Umbilical cord (tissue), 2 donors: ENCODE data around the gene GALNT9. TPM values are rescaled to one million over a fixed set of nuclear protein-coding genes. Genes with fewer than 3 reads are reported as not detected.
"Not testable (repeated sequence)": the region's sequence is repeated elsewhere in the genome, so short reads cannot be mapped to it uniquely, and the experiment has no call there.

Experiments used
- DNase-seq: peaks from one replicate; pipeline ENCODE4 v3.0.0-alpha.2; 2015; ENCODE audit warnings: low spot score
- total RNA-seq: library from RNA; depleted of rRNA; stranded (reverse); fragments of >200 nt; gene quantifications from one replicate; pipeline ENCODE4 v1.2.3, GENCODE V29; 2014; ENCODE audit warnings: low replicate concordance; ENCODE audit not compliant: insufficient read depth

Gene GALNT9
- total RNA-seq, 1 donor from 2014 or later = 1.9 TPM

DNA sequence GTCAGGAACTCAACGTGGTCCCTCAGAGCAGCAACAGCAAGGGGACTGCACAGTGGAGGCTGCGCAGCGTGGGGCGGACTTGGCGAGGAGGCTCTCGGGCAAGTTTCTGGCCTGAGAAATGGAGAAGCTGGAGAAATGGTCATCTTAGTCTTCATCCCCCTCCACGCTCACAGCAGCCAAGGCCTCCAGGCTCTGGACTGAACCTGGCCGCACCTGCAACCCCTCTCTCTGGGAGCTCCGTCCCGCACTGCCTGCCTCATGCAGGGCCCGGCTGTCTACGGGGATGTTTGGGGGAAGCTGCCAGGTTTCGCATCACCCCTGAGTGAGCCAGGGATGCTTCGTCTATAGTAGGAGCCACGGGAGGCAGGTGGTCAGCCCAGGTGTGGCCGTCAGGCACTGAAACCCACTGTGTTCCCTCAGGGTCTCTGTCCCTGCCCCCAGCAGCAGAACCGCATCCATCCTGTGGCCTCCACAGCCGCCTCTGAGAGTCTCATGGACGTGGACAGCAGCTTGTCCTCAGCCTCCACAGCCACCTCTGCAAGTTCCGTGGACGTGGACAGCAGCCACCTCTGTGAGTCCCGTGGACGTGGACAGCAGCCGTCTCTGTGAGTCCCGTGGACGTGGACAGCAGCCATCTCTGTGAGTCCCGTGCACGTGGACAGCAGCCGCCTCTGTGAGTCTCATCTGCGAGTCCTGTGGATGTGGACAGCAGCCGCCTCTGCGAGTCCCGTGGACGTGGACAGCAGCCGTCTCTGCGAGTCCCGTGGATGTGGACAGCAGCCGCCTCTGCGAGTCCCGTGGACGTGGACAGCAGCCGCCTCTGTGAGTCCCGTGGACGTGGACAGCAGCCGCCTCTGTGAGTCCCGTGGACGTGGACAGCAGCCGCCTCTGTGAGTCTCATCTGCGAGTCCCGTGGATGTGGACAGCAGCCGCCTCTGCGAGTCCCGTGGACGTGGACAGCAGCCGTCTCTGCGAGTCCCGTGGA lies 29.1 kb upstream of the GALNT9 start:
- DNase-seq = not testable (repeated sequence)

DNA sequence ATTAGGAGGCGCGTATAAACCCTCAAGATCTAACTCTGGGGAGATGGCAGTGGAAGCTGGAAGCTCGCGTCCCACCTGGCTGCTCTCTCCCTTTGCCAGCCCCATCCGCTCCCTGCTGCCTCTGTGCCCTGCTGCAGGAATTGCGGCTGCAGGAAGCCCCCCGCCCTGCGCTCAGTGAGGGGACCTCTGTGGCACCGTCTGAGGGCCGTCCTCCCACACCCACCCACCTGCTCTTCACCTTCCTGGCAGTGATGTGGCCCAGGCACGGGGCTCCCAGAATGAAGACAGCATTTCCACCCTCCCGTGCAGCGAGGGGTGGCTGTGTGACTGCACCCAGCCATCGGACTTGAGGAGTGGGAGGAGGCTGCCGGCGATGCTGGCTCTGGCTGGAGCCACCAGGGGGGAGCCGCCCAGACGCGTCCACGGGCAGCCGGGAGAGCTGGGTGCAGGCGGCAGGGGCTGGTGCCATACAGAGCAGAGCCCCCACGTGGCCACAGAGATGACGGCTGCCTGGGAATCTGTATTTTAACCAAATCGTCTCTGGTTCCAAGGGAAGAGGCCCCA lies 28.3 kb upstream of the GALNT9 start:
- no peak for DNase-seq

DNA sequence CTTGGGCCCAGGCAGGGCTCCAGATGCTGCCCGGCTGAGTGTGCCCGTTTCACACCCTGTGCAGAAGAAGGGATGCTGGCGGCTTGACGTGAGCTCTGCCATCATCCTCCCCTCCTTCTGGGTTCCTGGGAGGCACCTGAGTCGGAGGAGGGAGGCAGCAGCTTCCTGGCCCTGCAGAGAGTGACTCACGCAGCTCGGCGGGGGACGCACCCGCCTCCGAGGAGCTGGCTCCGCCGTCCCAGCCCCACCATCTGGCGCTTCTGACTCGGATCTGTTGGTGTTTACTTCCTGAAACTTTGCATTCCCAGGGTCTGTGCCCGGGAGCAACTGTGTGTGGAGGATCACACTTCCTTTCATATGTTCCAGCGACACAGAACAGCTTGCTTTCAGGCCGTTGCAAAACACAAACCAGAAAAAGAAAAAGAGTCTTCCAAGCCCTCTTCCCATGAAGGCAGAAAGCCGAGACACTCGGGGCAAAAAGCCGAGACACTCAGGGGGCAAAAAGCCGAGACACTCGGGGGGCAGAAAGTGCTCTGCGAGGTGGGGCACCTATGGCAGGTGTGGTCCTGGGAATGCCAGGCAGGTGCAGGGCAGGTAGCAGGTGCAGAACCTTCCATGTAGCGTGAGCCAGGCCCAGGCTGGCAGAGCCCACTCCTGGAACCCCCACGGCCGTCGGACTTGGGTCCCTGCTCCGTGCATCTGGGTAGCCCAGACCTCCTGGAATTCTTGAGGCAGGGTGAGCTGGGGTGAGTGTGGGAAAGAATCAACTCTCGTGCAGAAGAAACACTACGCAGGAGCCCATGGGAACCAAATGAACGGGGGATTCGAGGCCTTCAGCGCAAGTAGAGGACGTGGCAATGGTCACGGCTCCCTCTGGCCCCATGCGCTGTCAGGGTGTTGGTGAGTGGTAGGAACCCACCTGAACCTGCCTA lies 27.6 kb upstream of the GALNT9 start:
- DNase-seq = peak; percentile 73

DNA sequence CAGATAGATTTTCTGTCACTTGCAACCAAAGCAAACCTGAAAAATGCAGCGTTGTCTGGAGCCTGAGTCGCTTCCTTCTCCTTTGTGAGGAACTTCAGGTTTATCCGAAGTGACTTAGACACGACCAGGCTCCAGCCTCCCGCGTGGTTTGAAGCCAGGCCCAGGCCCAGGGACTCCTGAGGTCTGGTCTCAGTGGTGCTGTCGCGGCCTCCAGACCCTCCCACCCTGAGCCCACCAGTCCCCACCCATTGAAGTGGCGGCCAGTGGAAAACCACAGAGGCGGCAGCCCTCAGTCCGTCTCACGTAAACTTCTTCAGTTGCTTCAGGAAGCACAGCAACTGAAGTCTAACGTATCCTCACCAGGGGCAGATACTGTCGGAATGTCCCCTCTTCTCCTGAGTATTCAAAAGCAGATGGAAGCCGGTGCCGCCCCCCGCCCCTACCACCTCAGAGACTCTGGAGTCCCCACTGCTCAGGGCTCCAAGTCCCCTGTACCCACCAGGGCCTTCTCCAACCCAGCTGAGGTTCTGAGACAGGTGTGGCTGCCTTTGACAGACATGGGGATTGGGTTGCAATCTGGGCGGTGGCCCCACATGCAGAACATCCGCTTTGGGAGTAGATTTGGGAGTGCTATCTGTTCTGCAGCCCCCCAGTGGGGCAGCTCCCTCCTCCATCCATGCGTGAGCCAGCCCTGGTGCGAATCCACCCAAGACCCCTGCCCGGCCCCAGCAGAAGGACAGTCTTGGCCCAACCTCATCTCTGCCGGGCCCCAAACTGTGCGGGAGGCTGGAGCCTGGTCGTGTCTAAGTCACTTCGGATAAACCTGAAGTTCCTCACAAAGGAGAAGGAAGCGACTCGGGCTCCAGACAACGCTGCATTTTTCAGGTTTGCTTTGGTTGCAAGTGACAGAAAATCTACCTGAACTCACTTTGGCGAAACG lies 26.6 kb upstream of the GALNT9 start:
- DNase-seq = no peak

DNA sequence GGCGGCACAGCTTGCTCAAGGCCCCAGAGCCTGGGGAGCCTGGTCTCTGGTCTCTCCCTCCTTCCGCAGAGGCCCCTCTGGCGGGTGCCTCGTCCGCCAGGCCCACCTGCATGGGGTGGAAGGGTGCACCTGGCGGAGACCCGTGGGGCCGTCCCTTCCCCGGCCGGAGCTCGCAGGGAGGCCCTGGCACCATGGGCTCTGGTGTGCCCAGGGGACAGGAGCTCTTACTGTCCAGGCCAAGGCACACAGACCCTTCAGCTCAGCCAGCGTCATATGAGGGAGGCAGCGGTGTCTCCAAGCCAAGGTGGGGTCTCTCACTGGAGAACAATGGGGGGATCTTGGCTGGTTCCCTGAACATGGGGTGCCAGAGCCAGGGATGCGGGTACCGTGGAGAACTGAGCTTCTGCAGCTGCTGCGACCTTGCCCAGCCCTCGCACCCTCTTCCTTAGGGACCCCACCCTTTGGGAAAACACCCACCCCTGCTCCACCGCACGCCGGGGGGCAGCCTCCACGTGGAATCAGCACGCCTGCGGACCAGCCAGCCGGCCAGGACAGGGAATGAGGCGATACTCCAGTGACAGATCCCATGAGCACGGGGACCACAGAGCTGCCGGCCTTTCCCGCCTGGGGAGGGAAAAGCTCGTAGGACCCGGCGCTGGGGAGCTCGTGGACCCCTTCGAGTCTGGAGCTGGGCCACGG lies 25.7 kb upstream of the GALNT9 start:
- DNase-seq = no peak

DNA sequence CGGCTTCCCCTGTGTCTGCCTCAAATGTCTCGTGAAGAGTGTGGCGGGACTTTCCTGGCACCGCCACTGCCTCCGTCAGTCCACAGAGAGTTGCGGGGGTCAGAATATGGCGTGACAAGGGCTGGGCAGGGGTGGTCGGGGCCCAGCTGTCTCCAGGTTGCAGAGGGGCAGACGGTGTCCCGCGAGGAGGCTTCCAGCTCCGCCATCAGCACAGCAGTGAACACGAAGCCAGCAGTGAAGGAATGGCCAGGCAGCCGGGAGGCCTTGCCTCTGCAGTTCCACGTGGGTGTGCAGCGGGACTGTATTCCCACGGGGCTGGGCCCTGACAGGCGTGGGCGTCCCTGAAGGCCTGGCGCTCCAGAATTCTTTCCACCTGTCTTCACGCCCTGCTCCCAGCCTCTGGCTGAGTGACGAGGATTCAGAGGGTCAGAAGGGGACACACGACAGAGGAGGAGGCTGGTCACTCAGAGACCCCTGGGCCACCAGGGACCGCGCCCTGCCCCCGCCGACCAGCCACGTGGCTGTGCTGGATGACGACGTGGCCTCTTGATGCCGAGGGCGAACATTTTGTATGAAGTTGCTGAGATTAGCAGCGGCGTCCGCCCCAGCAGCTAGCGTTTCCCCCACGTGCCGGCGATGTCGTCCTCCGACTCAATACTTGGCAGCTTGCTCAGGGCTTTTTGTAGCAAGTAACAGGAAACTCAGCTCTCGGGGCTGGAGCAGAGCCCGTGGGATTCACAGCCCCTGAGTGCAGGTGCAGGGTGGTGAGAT lies 25.0 kb upstream of the GALNT9 start:
- no peak for DNase-seq

DNA sequence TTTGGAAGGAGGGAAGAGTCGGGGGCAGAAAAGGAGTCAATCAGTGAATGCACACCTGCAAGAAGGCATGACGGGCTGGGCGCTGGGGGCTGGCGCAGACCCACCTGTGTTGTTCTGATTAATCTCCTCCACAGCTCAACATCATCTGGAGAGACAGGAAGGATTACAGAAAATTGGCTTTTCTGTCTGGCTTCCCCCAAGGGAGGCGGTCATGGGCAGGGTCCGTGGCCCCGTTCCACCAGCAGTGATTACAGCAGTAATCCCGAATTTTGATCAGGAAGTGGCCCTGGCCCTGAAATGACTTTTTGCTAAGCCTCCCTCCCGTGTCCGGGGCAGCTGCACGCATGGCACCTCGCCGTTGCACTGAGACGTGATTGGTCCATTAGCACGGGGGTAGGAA lies 24.4 kb upstream of the GALNT9 start:
- DNase-seq = no peak

DNA sequence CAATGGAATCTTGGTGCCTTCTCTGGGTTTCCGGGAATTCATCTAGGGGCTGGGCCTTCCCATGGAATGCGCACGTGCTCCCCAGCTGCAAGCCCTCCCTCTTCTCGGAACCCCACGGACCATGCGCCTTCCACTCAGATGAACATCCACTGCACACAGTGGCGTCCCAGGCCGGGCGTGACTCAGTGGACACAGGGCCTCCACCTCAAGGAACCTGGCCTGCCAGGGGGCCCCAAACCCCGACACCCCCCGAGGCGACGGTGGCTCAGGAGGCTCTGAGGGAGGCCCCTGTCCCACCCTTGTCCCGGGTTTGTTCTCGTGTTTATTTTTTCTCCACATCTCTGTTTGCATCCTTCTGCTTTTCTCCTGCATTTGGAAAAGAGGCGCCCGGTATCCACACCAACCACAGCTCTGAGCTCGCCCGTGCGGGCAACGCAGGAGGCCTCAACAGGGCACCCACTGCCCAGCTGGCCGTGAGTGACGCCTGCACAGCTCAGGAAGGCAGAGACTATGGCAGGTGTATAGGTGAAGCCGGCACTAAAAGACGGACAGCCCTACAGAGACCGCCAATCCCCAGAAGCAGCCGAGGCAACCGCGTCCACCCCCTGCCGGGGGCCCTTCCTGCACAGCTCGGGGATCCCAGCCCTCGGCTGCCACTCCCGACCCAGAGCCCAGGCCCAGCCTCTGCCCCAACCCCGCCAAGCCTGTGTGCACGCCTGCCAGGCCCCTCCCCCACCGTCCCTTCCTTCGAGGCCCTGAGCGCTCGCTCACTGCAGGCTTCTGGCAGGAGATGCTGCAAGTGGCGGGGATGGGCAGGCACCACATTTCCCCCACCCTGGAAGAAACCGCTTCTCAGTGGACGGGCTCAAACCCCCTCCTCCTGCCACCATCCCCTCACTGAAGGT lies 23.8 kb upstream of the GALNT9 start:
- DNase-seq = no peak

DNA sequence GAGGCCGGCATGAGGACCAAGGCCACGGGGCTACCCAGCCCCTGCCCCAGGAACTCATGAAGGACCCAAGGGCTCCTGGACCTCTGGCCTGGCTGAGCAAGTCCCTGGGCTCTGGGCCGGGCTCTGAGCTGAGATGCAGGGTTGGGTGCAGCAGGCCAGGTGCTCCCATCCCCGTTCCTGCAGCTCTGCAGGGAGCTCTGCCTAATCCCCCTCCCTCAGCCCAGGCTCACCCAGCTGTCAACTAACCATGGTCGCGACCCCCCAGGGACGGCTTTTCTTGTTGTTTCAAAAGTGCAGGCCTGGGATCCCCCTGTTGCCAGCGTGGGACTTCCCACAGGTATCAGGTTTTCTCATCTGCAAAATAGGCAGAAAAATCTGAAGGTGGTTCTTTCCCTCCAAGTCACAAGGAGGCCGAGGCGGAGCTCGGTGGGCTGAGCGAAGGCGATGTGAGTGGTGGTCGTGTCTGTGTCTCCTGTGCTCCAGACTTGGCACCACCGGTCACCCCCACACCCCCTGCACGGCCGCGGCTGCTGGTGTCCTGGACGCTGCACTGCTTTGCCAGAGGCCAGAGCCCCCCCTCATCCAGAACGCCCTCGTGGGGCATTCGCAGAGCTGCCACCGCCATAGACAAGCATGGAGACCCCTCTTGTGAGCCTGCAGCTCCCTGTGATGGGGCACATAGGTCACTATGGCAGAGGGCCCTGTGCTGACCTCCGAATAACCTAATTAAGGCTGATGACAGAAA lies 22.5 kb upstream of the GALNT9 start:
- DNase-seq = no peak

DNA sequence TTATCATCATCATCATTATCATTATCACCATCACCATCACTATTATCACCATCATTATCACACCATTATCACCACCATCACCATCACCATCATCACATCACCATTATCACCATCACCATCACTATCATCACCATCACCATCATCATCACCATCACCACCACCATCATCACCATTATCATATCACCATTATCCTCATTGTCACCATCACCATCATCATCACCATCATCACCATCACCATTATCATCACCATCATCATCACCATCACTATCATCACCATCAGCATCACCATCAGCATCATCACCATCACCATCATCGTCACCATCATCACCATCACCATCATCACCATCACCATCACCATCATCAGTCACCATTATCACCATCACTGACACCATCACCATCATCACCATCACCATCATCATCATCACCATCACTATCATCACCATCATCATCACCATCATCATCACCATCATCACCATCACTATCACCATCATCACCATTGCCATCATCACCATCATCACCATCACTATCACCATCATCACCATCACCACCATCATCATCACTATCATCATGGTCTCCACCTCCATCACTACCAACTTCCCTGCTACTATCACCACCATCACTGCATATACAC lies 20.2 kb upstream of the GALNT9 start:
- DNase-seq = no peak

DNA sequence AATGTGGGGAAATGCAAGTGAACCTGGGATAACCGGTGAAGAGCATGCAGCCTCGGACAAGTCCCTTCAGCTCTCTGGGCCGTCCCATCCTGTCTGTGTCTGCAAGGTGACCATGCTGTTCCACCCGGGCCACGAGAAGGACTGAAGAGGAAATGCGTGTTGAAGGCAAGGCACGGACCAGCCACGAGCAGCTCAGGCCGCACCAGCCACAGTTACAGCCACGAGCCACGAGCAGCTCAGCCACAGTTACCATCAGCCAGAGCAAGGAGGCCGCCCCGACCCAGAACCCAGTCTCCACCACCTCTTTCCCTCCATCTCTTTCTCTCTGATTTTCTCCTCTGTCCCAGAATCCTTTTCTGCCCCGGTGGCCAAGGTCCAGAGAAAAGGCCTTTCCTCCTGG lies 18.8 kb upstream of the GALNT9 start:
- no peak for DNase-seq

DNA sequence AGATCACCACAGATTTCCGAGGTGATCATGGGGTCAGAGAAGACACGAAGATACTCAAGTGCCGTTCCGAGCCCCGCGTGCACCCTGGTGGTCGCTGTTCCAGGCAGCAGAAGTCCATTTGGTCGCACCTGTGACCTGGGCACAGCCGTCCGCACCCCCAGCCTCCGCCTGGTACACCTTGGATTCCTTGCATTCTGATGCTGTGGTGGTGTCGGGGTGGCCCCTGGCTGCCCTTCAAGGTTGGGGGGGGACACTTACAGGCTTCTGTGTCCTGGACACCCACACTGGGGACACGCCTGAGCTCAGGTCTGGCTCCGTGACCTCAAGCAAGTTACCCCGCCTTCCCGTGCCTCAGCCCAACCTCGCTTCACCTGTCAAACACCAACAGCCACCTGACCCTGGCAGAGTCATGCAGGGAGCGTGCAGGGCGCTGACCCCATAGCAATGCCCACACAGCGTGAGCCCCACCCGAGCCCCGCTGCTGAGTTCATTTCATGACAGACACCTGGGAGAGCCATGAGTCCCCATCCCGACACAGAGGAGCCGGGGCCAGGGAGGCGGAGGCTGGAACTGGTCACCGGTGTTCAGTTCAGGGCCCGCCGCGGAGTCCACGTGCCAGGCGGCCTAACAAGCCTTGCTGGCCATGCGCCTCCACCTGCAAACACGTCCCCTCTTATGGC lies 17.9 kb upstream of the GALNT9 start:
- DNase-seq = no peak

DNA sequence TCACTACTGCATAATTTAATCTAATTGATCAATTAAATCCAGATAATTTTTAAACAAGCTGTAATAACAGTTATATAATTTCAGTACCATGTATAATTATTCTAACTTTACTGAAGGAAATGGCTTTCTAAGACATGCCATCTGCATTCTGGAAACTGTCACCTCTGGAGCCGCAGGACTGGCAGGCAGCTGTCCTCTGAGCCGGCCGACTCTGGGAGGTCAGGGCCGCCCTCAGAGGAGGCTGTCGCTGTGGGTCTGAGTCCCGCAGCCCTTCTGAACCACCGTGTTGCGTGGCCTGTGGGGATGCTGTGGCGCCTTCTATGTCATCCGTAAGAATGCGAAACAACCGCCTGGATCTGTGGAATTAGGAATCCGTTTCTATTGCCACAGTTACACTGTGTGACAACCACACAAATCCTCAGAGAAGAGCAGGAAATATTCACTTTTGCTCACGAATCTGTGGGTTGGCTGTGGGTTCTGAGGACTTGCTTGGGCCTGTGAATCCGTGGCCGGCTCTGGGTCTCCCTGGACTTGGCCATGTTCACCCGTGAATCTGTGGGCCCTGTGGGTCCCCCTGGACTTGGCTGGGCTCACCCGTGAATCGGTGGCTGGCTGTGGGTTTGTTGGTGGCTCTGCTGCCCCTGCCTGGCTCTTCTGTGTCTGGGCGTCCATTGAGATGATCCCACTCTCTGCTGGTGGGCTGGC lies 17.2 kb upstream of the GALNT9 start:
- DNase-seq = no peak

DNA sequence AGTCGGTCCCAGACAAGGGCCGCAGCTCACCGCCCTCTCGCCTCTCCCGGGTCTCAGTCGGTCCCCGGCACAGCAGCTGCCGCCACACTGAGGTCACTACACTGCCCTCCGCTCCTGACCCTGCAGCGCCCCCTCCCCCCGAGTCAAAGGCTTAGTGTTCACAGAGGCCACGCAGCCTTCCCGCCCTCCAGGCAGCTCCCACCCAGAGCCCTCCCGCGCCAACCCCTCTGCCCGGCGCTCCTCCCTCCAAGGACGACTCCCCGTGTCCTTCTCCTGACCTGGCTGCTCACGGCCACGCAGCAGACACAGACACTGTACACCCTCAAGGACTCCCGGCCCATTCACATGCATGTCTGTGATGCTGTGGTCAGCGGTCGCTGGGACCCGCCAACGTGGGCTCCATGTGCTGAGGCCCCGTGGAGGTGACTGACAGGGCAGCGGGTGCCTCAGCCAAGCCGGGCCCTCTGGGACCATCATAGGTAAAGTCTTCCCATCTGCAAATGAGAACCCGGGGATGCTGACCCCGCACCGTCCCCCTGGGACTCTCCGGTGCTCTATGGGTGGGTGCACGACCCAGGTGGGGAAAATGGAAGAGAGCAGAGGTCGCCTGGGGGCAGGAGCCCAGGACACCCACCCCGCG lies 16.3 kb upstream of the GALNT9 start:
- DNase-seq = no peak

DNA sequence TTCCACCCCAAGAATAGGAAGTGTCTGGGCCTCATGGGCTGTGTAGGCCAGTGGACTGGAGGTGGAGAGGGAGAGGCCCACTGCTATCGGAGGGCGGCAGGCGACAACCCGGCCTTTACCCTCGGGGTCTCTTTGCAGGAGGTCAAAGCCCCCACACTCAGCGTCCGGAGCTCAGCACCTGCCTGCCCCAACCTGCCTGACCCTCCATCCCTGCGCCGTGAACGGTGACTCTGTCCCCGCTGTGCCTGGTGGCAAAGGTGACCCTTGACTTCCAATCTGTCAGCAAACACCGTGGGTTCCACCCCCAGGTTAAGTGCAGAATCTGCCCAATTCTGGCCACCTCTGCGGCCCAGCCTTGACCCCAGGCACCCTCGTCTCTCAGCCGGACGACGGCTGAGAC lies 15.7 kb upstream of the GALNT9 start:
- DNase-seq = no peak
